Stimulated activated naive CD8-positive, alpha-beta T cell treated with anti-CD3 and anti-CD28 coated beads, Interleukin-15, amount 100 ng/mL, for 72 hours (primary cell): ENCODE measurements around the gene MTSS2.

Source experiments
- ATAC-seq: fragments of 150-1000 bp; cut with Tn5 transposase; 2 replicates; pipeline ENCODE4 v1.10.0; 2021; ENCODE audit warnings: mild to moderate bottlenecking, moderate library complexity
- DNase-seq, 2 donors: peaks; one replicate each; pipeline ENCODE4 v3.0.0; 2021 to 2022
- H3K27ac Mint-ChIP-seq, 2 donors: one replicate each; pipeline ENCODE4 v1.8.0; 2022; ENCODE audit warnings: mild to moderate bottlenecking in 2 of 2, mixed read lengths in 2 of 2, moderate library complexity in 2 of 2
- H3K27me3 Mint-ChIP-seq: one replicate; pipeline ENCODE4 v1.8.0; 2022; ENCODE audit warnings: mixed read lengths
- H3K4me1 Mint-ChIP-seq: one replicate; pipeline ENCODE4 v1.8.0; 2022; ENCODE audit warnings: mild to moderate bottlenecking, mixed read lengths
- H3K4me3 Mint-ChIP-seq, 2 donors: one replicate each; pipeline ENCODE4 v1.8.0; 2022; ENCODE audit warnings: mild to moderate bottlenecking in 2 of 2, mixed read lengths in 2 of 2, moderate library complexity in 1 of 2
- H3K9me3 Mint-ChIP-seq, 2 donors: one replicate each; pipeline ENCODE4 v1.8.0; 2022; ENCODE audit warnings: mixed read lengths in 2 of 2

MTSS2 gene

GRCh38 chr16:70720425-70721201, 34.8 kb upstream of the MTSS2 start:
- Mint-ChIP-seq H3K9me3 (no peaks in the 10 kb centered on the region), H3K27ac (peak overlapping the region; percentile 80 to 86), H3K4me3 (no peak overlapping the region), H3K27me3 (no peaks in the 10 kb centered on the region), H3K4me1 (peaks cover 10% of the 10 kb centered on the region)
- DNase-seq, result no peak
- no peak for ATAC-seq

DNA sequence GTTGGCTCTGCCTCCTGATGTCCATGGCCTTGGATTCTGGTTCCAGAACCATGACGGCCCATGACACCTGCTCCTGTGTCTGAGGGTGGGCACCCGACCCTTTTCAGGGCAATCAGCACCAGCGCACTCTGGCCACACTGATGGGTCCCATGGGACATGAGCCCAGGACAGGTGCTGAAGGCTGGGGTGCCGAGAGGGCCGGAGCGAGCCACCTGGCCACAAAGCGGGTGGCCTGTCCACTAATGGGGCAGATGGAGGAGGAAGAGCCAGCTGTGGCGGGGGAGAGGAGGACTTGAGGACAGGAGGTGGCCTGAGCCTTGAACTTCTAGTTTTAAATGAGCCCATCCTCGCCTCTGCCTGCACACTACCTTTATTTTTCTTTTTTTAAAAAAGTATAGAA, 31.2 kb upstream of the MTSS2 start:
- Mint-ChIP-seq H3K27me3 (no peaks in the 10 kb centered on the region), H3K4me1 (peaks cover 10% of the 10 kb centered on the region), H3K27ac (peak overlapping the region in 1 of 2 donors; percentile 74), H3K9me3 (no peaks in the 10 kb centered on the region), H3K4me3 (no peak overlapping the region)
- DNase-seq (no peak), ATAC-seq (no peak)

DNA sequence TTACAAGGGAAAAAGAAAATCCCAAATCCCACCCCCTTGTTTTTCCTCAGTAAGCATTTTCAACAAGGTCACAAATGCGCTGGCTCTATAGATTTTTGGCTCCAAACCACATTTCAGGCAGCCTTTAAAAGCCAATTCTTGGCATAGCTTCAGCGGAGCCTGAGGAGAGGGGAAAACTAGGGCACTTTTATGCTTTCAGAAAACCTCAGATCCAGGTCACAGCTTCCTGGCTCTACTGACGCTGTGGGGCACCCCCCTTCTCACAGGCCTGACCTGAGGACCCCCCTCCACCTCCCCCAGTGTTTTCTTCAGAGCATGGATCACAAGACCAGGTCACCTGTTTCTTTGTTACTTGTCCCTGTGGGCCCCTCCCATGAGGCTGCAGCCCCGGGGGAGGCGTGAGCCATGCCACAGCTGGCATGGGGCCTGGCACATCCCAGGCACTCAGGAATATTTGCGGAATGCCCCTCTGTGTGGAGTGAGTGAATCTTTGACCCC, 30.1 kb upstream of the MTSS2 start:
- Mint-ChIP-seq H3K4me3 (no peak overlapping the region), H3K4me1 (peaks cover 17% of the 10 kb centered on the region), H3K27ac (peak overlapping the region in 1 of 2 donors; percentile 80), H3K9me3 (no peaks in the 10 kb centered on the region), H3K27me3 (no peaks in the 10 kb centered on the region)
- DNase-seq, result no peak
- ATAC-seq, result no peak

- no peak overlapping the region for H3K4me3 Mint-ChIP-seq
- H3K9me3 Mint-ChIP-seq, result no peaks in the 10 kb centered on the region
- H3K27me3 Mint-ChIP-seq, result no peaks in the 10 kb centered on the region
- peak overlapping the region in 1 of 2 donors; percentile 42 for H3K27ac Mint-ChIP-seq
- ATAC-seq (no peak), DNase-seq (no peak)
- H3K4me1 Mint-ChIP-seq, result peaks cover 17% of the 10 kb centered on the region
Measured at GRCh38 chr16:70715055-70715858, 29.4 kb upstream of the MTSS2 start.

DNA sequence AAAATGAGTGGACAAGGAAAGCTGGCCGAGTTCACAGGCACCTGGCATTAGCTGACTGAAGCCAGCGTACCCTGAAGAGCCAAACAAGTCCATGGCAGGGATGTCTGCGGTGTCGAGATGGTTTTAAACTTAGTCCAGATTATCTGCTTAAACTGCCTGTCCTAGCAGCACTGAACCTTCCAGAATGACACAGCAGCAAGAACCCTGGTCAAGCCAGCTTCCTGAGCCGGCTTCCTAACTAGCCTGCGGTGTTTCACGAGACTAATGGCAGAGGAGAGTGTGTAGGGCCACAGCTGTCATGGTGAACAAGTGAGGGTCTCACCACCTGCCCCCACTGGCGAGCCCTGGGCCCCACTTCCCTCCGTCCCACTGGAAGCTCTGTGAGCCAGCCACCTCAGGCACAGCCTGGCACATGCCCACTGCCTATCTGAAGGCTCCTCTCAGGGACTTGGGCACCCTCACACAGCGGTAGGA, 28.8 kb upstream of the MTSS2 start:
- peak overlapping the region in 1 of 2 donors; percentile 42 for H3K27ac Mint-ChIP-seq
- no peak overlapping the region for H3K4me3 Mint-ChIP-seq
- no peak for DNase-seq
- H3K4me1 Mint-ChIP-seq, result peaks cover 21% of the 10 kb centered on the region
- no peaks in the 10 kb centered on the region for H3K27me3 Mint-ChIP-seq
- no peak for ATAC-seq
- no peaks in the 10 kb centered on the region for H3K9me3 Mint-ChIP-seq

- H3K9me3 Mint-ChIP-seq, result no peaks in the 10 kb centered on the region
- no peaks in the 10 kb centered on the region for H3K27me3 Mint-ChIP-seq
- ATAC-seq (no peak), DNase-seq (no peak)
- peak overlapping the region in 1 of 2 donors; percentile 88 for H3K27ac Mint-ChIP-seq
- H3K4me3 Mint-ChIP-seq, result no peak overlapping the region
- H3K4me1 Mint-ChIP-seq, result peaks cover 21% of the 10 kb centered on the region
Measured at GRCh38 chr16:70713824-70714223, 28.0 kb upstream of the MTSS2 start.

- no peak for ATAC-seq
Measured at GRCh38 chr16:70713342-70713741, 27.5 kb upstream of the MTSS2 start.

GRCh38 chr16:70712942-70713341, 27.1 kb upstream of the MTSS2 start:
- ATAC-seq (no peak), DNase-seq (no peak)
- H3K27me3 Mint-ChIP-seq, result no peaks in the 10 kb centered on the region
- H3K9me3 Mint-ChIP-seq, result no peaks in the 10 kb centered on the region
- no peak overlapping the region for H3K27ac Mint-ChIP-seq
- H3K4me1 Mint-ChIP-seq, result peaks cover 21% of the 10 kb centered on the region
- no peak overlapping the region for H3K4me3 Mint-ChIP-seq

More at GRCh38 chr16:70713342-70713741, 27.5 kb upstream of the MTSS2 start:
- Mint-ChIP-seq H3K27me3 (no peaks in the 10 kb centered on the region), H3K4me3 (no peak overlapping the region), H3K4me1 (peaks cover 21% of the 10 kb centered on the region), H3K27ac (no peak overlapping the region), H3K9me3 (no peaks in the 10 kb centered on the region)
- no peak for DNase-seq

- Mint-ChIP-seq H3K9me3 (no peaks in the 10 kb centered on the region), H3K4me1 (peaks cover 21% of the 10 kb centered on the region), H3K27ac (no peak overlapping the region), H3K27me3 (no peaks in the 10 kb centered on the region), H3K4me3 (no peak overlapping the region)
- DNase-seq, result no peak
- ATAC-seq, result no peak
Measured at GRCh38 chr16:70712359-70712758, 26.5 kb upstream of the MTSS2 start.

- H3K4me3 Mint-ChIP-seq, result no peak overlapping the region
- no peaks in the 10 kb centered on the region for H3K27me3 Mint-ChIP-seq
- no peaks in the 10 kb centered on the region for H3K9me3 Mint-ChIP-seq
- DNase-seq (no peak), ATAC-seq (no peak)
- H3K27ac Mint-ChIP-seq, result peak overlapping the region; percentile 74 to 88
- H3K4me1 Mint-ChIP-seq, result peaks cover 21% of the 10 kb centered on the region
Measured at GRCh38 chr16:70711211-70712031, 25.6 kb upstream of the MTSS2 start.

GRCh38 chr16:70710422-70711210, 24.8 kb upstream of the MTSS2 start:
- no peak for ATAC-seq
- peak overlapping the region; percentile 65 to 87 for H3K27ac Mint-ChIP-seq
- no peak overlapping the region for H3K4me3 Mint-ChIP-seq
- peaks cover 21% of the 10 kb centered on the region for H3K4me1 Mint-ChIP-seq
- no peak for DNase-seq
- H3K27me3 Mint-ChIP-seq, result no peaks in the 10 kb centered on the region
- H3K9me3 Mint-ChIP-seq, result no peaks in the 10 kb centered on the region

DNA sequence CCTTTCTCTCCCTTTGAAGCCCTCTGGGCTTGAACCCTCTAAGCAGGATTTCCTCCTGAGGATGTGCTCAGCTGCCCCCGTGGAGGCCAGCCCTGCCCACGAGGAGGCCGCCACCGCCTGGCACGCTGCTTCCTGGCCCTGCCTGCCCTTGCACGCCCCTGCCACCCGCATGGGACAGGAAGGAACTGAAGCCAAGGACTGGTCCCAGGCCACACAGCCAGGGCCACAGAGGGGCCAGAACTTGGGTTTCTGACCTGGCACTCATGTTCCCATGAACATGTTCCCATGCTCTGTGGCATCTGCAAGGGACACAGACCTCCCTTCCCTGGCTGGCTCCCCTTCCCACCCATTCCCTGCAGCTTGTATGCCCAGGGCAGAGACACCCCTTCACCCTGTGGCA, 24.1 kb upstream of the MTSS2 start:
- peak; percentile 11 for ATAC-seq

GRCh38 chr16:70709457-70709856, 23.6 kb upstream of the MTSS2 start:
- DNase-seq (no peak), ATAC-seq (no peak)
- Mint-ChIP-seq H3K27me3 (no peaks in the 10 kb centered on the region), H3K27ac (peak overlapping the region; percentile 13 to 87), H3K4me1 (peaks cover 21% of the 10 kb centered on the region), H3K4me3 (no peak overlapping the region), H3K9me3 (no peaks in the 10 kb centered on the region)

More for the DNA sequence above, 24.1 kb upstream of the MTSS2 start:
- Mint-ChIP-seq H3K27me3 (no peaks in the 10 kb centered on the region), H3K4me3 (no peak overlapping the region), H3K9me3 (no peaks in the 10 kb centered on the region), H3K27ac (peak overlapping the region; percentile 33 to 87), H3K4me1 (peaks cover 21% of the 10 kb centered on the region)
- no peak for DNase-seq

- peak overlapping the region; percentile 21 to 54 for H3K27ac Mint-ChIP-seq
- DNase-seq, result no peak
Measured at GRCh38 chr16:70708366-70709246, 22.8 kb upstream of the MTSS2 start.

More at GRCh38 chr16:70708366-70709246, 22.8 kb upstream of the MTSS2 start:
- H3K9me3 Mint-ChIP-seq, result no peaks in the 10 kb centered on the region
- ATAC-seq, result no peak
- peaks cover 21% of the 10 kb centered on the region for H3K4me1 Mint-ChIP-seq
- H3K27me3 Mint-ChIP-seq, result no peaks in the 10 kb centered on the region
- no peak overlapping the region for H3K4me3 Mint-ChIP-seq
